HG03280 (cell line): ENCODE data around the gene GADL1.
A peak's percentile ranks its signal among the peaks of the same experiment; 100 is the strongest.

ENCODE experiments used
- ATAC-seq: cut with Tn5 transposase; IDR thresholded peaks from one replicate; pipeline ENCODE4 v1.9.1; 2021; ENCODE audit warnings: mild to moderate bottlenecking, moderate library complexity; ENCODE audit not compliant: unreplicated experiment

GADL1 gene

GRCh38 chr3:30698549-30698948, 195.9 kb downstream of the GADL1 start:
- ATAC-seq: no peak

- no peak for ATAC-seq
Measured at GRCh38 chr3:30696896-30697295, 197.6 kb downstream of the GADL1 start.

DNA sequence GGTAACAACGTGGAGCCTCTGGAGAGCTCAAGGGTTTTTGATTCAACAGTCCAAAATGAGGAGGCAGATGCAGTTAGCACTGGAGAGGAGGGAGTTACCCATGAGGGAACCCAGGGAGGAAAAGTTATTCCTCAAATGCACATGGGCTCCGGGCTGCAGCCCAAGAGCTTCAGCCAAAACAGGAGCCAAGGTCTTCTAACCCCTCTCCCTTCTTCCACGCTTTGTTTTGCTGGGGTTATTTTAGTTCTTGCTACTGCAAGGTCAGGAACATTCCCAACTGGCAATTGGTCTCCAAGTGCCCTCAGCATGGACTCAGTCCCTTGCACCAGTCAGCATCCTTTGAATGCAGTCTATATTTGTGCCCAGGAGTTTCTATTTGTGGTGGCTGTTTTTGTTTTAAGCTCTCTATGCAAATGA, 198.1 kb downstream of the GADL1 start:
- ATAC-seq: no peak

DNA sequence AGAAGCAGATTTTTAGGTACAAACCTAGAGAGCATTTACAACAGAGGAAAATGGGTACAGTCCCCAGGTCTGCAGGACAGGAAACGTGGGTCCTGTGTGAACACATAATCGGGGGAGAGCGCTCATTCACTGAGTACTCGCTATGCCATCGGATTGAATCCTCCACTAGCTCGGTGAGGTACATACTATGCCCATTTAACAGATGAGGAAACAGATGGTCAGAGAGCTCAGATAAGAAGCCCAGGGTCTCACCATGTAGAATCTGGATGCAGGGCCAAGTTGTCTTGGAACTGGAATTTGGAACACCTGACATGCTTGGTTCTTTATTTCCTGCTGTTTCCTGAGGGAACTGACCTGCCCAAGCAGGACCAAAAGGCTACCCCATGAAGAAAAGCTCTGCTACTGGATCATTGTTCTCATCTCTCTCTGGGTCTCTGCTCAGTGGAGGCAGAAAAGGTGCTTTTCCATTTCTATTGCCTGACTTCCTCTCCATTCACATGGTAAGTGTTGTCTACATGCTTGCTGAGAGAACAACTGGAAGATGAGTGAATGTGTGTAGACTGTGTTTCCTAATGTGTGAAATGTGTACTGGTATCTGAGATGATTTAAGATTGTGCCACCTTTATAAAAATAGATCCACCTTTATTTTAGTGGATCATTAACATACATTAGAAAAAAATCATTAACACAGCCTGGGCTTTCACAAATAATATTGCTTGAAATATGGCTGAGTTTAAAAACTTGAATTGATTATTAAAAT, 199.0 kb downstream of the GADL1 start:
- ATAC-seq: no peak

- ATAC-seq: no peak
Measured at GRCh38 chr3:30694668-30695067, 199.8 kb downstream of the GADL1 start.

DNA sequence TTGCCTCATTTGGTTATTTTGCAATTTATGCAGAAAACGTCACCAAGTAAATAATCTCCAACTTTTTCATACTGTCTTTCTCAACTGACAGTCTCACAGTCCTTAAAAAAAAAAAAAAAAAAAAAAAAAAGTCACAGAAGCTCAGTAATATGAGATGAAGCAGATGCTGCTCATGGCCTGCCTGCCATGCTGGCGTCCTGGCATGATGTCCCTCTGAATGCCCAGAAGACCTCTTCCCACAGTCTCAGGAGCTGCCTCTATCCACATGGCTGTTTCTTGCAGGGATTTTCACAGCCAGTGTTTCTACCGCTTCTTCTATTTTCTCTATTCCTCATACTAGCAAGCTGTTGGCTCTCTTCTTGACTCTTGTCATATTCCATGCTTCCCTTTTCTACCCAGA, 200.3 kb downstream of the GADL1 start:
- ATAC-seq: no peak

- peak; percentile 93 for ATAC-seq
Measured at GRCh38 chr3:30693470-30694120, 200.9 kb downstream of the GADL1 start.

DNA sequence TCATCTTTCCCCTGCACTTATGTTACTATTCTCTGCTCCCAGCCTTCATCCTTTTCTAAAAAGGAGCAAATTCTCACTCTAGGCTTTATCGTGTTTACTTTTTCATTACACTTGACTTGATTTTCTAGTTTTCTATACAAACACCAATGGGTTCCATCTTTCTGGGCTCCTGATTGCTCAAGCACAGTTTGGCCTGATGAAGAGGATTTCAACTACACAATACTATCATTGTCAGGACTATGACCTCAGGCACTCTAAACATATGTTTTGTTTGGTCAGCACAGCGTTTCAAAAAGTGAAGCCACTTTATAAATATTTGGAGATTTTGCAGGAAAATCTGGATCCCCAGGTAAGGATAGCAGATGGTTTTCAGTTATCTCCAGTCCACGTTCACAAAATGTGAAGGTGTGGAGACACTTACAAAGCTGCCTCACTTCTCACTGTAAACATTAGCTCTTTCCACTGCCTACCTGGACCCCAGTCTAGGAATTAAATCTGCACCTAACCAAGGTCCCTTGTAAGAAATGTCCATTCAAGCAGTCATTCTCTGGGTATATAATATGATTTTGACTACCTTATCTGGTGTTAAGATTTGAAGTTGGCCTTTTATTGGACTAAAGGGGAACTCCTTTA, 201.8 kb downstream of the GADL1 start:
- no peak for ATAC-seq

- ATAC-seq: no peak
Measured at GRCh38 chr3:30691944-30692343, 202.5 kb downstream of the GADL1 start.

DNA sequence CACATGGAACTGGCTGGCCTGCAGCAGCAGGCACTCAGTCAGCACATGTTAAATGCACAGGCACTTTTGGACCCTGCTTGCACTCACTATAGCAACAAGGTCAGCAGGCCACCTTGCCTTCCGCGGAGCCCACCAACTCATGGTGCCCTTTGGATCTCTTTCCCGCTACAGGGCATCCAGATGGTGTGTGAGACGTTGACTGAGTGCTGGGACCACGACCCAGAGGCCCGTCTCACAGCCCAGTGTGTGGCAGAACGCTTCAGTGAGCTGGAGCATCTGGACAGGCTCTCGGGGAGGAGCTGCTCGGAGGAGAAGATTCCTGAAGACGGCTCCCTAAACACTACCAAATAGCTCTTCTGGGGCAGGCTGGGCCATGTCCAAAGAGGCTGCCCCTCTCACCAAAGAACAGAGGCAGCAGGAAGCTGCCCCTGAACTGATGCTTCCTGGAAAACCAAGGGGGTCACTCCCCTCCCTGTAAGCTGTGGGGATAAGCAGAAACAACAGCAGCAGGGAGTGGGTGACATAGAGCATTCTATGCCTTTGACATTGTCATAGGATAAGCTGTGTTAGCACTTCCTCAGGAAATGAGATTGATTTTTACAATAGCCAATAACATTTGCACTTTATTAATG, 203.1 kb downstream of the GADL1 start:
- no peak for ATAC-seq

GRCh38 chr3:30690199-30690598, 204.3 kb downstream of the GADL1 start:
- no peak for ATAC-seq

GRCh38 chr3:30688776-30689641, 205.5 kb downstream of the GADL1 start:
- ATAC-seq: no peak

GRCh38 chr3:30687930-30688570, 206.4 kb downstream of the GADL1 start:
- ATAC-seq: no peak

GRCh38 chr3:30686799-30687198, 207.7 kb downstream of the GADL1 start:
- no peak for ATAC-seq

DNA sequence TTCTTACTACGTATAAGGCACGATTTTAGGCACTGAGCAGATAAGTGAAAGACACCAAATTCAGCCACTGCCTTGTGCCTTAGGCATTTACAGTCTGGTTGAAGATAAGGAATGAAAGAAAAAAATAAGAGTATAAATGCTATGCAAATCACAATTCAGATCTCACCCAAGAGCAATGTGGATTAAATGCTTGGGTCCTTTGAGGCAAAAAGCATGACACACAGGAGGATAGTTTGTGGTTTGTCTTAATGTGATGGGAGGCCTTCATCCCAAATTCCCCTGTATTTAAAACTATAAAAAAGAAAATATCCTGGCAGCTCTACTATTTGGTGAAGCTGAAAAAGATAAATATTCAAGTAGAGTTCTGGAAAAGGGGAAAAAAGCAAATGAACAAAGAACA, 208.3 kb downstream of the GADL1 start:
- ATAC-seq: no peak

DNA sequence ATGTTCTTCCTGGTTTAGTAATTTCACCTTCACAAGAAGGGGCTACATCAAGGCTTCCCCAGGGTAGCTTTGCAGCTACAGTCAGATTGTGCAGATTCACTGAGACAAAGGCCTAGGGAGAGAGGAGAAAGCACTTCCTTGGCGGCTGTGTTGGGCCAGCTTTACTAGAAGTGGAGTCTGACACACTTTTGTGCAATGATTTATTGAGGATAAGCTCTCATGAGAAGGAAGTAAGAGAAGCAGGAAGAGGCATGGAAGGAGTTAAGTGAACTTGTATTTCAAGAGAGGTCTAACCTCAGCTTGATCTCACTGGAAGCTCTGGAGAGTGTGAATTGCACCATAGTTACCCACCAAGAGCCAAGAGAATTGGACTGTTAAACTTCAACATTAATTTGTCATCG, 209.2 kb downstream of the GADL1 start:
- ATAC-seq: no peak

DNA sequence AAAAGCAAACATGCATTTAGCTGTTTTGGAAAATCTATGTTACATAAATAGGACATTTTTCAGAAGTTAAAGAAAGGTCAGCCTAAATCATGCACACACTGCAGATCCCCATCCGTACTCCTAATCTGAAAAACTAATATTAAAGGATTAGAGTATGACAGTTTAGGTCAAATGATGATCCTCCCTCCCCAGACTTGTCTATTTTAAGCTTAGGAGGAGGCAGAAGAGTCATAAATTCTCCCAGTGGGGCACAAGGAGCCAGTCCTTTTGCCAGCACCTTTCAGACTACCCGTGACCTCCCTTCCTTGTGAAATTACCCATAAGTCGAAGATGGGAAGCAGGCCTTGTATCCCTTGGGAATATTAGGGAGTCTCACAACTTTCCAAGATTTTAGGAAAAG, 210.1 kb downstream of the GADL1 start:
- ATAC-seq: no peak

DNA sequence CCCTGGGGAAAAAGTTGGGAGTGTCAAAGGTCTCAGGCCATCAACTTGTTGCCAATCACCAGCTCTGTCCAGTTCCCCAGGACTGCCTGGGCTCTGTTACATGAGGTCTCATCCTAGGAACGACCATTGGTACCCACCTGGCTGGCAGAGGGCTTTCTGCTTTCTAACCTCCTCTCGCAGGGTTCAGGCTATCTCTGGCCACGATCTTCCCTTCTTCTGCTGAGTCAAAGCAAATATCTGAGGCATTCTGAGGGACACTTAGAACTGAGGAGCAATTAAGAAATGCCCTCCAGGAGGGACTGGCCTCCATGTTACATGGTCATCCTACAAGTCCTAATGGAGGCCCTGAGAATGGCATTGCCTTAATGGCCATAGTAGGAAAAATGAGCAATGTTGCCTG, 210.7 kb downstream of the GADL1 start:
- ATAC-seq: no peak

DNA sequence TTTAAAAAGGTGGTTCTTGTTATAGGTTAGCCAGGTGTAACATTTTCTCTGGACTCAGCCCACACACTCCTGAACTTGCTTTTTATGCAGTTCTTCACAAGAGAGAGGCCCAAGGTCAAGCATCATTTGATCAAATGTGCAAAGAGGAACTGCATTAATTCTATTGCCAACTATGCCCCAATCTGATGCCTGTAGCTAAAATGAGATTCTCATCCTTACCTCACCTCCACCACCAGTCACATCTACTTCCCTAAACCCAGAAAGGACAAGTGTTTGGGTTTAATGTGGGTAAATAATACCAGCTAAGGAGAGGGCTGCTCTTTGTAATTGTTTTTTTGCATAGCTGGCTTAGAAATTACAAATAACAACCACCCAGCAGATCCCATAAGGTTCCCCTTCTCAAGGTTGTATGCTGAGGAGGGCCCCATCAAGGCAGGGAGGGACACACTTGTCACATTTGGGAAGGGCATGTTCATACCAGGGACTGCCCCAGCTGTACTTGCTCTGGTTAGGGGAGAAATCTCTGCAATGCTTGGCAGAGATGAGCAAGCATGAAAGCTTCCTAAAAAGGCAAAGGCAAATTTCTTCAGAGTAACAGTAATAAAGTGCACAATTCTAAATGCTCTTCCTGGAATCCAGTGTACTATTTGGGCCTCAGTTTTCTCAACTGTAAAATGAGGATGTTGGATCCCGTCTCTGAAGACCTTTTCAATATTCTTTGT, 211.9 kb downstream of the GADL1 start:
- ATAC-seq: no peak
